AG04449 (cell line): ENCODE results near the gene LRRC43.

ENCODE experiments used
- CTCF ChIA-PET: fragments of 350-600 bp; formaldehyde crosslinking; extraction: SDS; loops from one replicate; lab custom pipeline; 2021; ENCODE audit warnings: antibody characterized with exemption; lab: Yijun Ruan, JAX
- POLR2A ChIA-PET: fragments of 400-600, 350-600 bp; formaldehyde crosslinking; extraction: SDS; loops from one replicate; lab custom pipeline; 2020; ENCODE audit warnings: antibody characterized with exemption, inconsistent platforms; lab: Yijun Ruan, JAX
- DNase-seq: peaks from one replicate; pipeline ENCODE4 v3.0.0-alpha.2; 2010; ENCODE audit warnings: low read depth, low spot score
- H3K4me3 ChIP-seq: 2 replicates; pipeline ENCODE4 v1.5.1; 2011; ENCODE audit warnings: low read depth, mild to moderate bottlenecking, control low read depth, low read length
- TF ChIP-seq, protein P1 (sequence below): IDR thresholded peaks from one replicate; pipeline ENCODE4 v1.5.1; 2011; ENCODE audit warnings: mild to moderate bottlenecking, moderate library complexity, low read length, control low read depth, inconsistent platforms; ENCODE audit not compliant: insufficient read depth; ENCODE audit errors: missing control alignments

LRRC43 gene, protein sequence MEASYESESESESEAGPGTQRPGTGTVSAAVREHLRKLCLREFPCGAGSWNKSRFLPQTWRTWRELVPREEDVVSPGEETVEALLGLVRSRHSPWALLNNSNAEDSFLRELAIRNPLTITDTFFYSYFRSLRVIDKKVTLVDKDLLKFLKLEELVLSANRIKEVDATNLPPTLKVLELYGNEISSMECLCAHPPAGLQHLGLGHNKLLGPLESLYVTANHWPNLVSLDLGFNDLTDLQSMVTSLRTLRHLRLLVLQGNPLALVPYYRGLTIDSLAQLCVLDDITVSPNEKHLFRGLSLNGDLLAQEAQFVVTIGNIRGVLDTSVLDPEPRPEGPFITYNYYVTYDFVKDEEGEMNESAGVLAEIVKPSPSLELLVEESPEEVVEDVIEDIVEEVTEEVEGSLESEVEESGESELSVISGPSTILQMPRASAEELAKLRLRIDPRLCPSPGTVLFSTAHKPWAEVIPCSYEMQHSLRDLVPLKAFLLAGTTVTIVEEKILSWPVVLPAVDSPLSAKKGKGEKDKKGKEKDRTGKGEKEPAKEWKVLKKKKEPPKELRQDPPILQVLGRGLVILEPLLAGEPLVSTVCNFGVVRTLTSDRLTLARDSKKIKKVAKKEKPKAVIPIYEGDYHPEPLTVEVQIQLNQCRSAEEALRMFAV

DNA sequence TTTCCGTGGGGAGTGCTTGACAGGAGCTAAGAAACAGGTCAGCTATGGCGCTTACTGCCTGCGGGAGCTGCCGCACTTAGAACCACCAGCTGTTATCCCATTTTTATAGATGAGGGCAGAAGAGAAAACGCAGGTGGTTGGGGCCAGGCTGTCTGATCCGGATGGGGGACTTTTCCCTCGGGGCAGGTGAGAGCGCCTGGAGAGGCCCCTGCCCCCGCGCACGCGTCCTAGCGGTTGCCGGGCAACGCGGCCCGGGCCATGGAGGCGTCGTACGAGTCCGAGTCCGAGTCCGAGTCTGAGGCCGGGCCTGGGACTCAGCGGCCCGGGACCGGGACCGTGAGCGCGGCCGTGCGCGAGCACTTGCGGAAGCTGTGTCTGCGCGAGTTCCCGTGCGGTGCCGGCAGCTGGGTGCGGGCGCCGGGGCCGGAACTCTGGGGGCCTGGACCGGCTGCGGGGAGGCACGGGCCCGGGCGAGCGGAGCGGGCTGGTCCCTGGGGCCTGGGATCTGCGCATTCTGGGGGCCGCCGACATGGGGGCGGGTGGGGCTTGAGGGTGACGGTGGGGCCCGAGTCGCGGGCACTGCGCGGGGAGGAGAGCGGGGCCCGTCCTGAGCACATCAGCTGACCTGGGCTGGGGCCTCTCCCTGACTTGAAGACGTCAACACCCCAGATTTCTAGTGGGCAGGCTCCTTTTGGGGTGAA is at the start of gene LRRC43:
Gene LRRC43 (plus strand): TSS at position 237 of the 701 bp plus-strand sequence. CDS start 22 bp downstream, at position 259.
- TF ChIP-seq, protein P1, sequence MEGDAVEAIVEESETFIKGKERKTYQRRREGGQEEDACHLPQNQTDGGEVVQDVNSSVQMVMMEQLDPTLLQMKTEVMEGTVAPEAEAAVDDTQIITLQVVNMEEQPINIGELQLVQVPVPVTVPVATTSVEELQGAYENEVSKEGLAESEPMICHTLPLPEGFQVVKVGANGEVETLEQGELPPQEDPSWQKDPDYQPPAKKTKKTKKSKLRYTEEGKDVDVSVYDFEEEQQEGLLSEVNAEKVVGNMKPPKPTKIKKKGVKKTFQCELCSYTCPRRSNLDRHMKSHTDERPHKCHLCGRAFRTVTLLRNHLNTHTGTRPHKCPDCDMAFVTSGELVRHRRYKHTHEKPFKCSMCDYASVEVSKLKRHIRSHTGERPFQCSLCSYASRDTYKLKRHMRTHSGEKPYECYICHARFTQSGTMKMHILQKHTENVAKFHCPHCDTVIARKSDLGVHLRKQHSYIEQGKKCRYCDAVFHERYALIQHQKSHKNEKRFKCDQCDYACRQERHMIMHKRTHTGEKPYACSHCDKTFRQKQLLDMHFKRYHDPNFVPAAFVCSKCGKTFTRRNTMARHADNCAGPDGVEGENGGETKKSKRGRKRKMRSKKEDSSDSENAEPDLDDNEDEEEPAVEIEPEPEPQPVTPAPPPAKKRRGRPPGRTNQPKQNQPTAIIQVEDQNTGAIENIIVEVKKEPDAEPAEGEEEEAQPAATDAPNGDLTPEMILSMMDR, result no peak
- POLR2A ChIA-PET, result interaction anchor here (0.6 kb wide), 1 partner anchor 824 kb away, joined by 3 read pairs; no protein-coding TSS in a partner anchor
- peak within 1 kb of the TSS; percentile 54 for H3K4me3 ChIP-seq
- CTCF ChIA-PET, result interaction anchor here (1.1 to 1.7 kb wide), 3 partner anchors 9 to 129 kb away, joined by 3 to 5 read pairs (median 3); no protein-coding TSS in a partner anchor
- no peak for DNase-seq

DNA sequence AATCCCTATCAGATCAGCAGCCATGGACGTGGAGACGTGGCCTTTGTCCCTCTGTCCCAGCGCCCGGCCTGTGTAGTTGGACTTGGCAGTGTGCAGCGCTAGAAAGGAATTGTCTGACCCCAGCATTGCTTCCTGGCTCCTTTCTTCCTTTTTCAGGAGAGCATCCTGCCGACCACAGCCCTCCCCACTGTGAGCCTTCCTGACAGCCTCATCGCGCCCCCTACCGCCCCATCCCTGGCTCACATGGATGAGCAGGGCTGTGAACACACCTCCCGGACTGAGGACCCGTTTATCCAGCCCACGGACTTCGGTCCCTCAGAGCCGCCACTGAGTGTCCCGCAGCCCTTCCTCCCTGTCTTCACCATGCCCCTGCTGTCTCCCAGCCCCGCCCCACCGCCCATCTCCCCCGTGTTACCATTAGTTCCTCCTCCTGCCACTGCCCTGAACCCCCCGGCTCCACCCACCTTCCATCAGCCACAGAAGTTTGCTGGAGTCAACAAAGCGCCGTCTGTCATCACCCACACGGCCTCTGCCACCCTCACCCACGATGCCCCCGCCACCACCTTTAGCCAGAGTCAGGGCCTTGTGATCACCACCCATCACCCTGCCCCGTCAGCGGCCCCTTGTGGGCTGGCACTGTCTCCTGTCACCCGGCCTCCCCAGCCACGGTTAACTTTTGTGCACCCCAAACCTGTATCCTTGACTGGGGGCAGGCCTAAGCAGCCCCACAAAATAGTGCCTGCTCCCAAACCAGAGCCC is 49.6 kb upstream of the LRRC43 start:
- CTCF ChIA-PET, result interaction anchor here (0.8 to 3.5 kb wide), 7 partner anchors 12 to 105 kb away, joined by 3 to 34 read pairs (median 3); no protein-coding TSS in a partner anchor
- DNase-seq, result no peak
- no peak overlapping the region for H3K4me3 ChIP-seq
- TF ChIP-seq, protein P1, result no peak
- POLR2A ChIA-PET, result no interaction called here

DNA sequence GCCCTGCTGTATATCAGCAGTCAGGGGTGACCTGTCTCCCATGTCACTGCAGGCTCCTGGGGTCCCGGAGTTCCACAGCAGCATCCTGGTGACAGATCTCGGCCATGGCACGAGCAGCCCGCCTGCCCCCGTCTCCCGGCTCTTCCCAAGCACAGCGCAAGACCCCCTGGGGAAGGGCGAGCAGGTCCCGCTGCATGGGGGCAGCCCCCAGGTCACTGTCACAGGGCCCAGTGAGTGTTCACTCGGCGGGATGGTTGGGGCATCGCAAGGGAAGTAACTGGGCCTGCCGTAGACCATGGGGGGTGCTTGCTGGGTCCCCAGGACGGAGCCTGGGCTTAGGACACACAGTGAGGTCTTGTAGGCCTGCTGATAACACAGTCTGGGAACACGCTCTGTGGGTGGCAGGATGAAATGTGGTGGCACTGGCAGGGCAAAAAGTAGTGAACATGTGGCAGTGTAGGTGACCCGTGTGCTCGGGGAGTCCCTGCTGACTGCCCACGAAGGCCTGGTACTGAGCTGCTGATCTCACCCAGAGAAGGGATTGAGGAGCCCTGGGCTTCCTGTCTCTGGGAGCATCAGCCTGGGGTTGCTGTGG is 47.4 kb upstream of the LRRC43 start:
- TF ChIP-seq, protein P1, result no peak
- H3K4me3 ChIP-seq, result no peak overlapping the region
- ChIA-PET CTCF (no interaction called here), POLR2A (no interaction called here)
- no peak for DNase-seq

GRCh38 chr12:122137229-122137628 is 45.7 kb upstream of the LRRC43 start:
- H3K4me3 ChIP-seq, result no peak overlapping the region
- POLR2A ChIA-PET, result no interaction called here
- TF ChIP-seq, protein P1, result peak; percentile 17
- no peak for DNase-seq
- CTCF ChIA-PET, result no interaction called here

- POLR2A ChIA-PET, result no interaction called here
- H3K4me3 ChIP-seq, result no peak overlapping the region
- TF ChIP-seq, protein P1, result no peak
- CTCF ChIA-PET, result interaction anchor here (0.7 to 1.4 kb wide), 5 partner anchors 14 to 83 kb away, joined by 3 to 7 read pairs (median 4); no protein-coding TSS in a partner anchor
- DNase-seq, result no peak
Observed at GRCh38 chr12:122137681-122138080, 45.2 kb upstream of the LRRC43 start.
